Measurements from ENCODE around the gene LILRB3.

GRCh38 chr19:54180691-54181091, 42.1 kb downstream of the LILRB3 start:
- TF ChIP-seq CTCF (optimal IDR thresholded peaks at IDR 0.05 in 1 of 3, IDR thresholded peaks at IDR 0.05 in 1 of 3, conservative IDR thresholded peaks at IDR 0.05 in 1 of 3; ENCODE audit: extremely low read depth in 1 of 3, insufficient read depth in 2 of 3, low read length in 3 of 3) (no peak), EZH2 (IDR thresholded peaks at IDR 0.05; ENCODE audit: low read length) (no peak)
